IPS-18a (cell line): ENCODE results near the gene RYR3.

Source experiments
- H3K27ac ChIP-seq: one replicate; pipeline ENCODE4 v1.5.1; 2013; ENCODE audit warnings: low read length
- H3K27me3 ChIP-seq: one replicate; pipeline ENCODE4 v1.6.1; 2013; ENCODE audit warnings: mild to moderate bottlenecking, low read length; ENCODE audit not compliant: control insufficient read depth, insufficient read depth
- H3K36me3 ChIP-seq: one replicate; pipeline ENCODE4 v1.6.1; 2013; ENCODE audit warnings: low read depth, low read length; ENCODE audit not compliant: control insufficient read depth
- H3K4me1 ChIP-seq: one replicate; pipeline ENCODE4 v1.6.1; 2013; ENCODE audit warnings: low read depth, low read length; ENCODE audit not compliant: control insufficient read depth
- H3K4me3 ChIP-seq: one replicate; pipeline ENCODE4 v1.5.1; 2013; ENCODE audit warnings: low read length
- H3K9ac ChIP-seq: one replicate; pipeline ENCODE4 v1.6.1; 2013; ENCODE audit warnings: mild to moderate bottlenecking, low read length, moderate library complexity
- H3K9me3 ChIP-seq: one replicate; pipeline ENCODE4 v1.6.1; 2013; ENCODE audit warnings: low read depth, low read length; ENCODE audit not compliant: control insufficient read depth

The RYR3 gene

GRCh38 chr15:33454346-33454745 lies 143.6 kb downstream of the RYR3 start:
- Histone ChIP-seq H3K36me3 (no peaks in the 10 kb centered on the region), H3K9me3 (no peaks in the 10 kb centered on the region), H3K9ac (no peak overlapping the region), H3K4me3 (no peak overlapping the region), H3K27ac (no peak overlapping the region), H3K27me3 (no peaks in the 10 kb centered on the region), H3K4me1 (peaks cover 6% of the 10 kb centered on the region)

DNA sequence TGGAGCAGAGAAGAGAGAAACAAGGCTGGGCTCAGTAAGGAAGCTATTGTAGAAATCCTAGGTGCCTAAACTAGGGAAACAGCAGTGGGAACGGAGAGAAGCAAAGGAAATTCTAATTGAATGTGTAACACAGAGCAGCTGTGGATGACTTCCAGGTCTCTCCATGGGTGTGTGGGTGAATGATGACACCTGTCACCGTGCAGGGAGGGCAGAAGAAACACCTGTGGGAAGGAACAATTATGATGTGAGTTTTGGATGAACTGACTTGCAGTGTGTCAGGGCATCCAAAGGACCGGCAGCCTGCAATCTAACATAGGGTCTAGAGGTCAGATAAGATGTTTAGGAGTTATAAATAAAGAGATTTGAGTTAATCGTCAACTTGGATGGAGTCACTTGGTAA lies 144.2 kb downstream of the RYR3 start:
- Histone ChIP-seq H3K9ac (no peak overlapping the region), H3K36me3 (no peaks in the 10 kb centered on the region), H3K4me1 (peaks cover 6% of the 10 kb centered on the region), H3K9me3 (no peaks in the 10 kb centered on the region), H3K27me3 (no peaks in the 10 kb centered on the region), H3K27ac (no peak overlapping the region), H3K4me3 (no peak overlapping the region)

DNA sequence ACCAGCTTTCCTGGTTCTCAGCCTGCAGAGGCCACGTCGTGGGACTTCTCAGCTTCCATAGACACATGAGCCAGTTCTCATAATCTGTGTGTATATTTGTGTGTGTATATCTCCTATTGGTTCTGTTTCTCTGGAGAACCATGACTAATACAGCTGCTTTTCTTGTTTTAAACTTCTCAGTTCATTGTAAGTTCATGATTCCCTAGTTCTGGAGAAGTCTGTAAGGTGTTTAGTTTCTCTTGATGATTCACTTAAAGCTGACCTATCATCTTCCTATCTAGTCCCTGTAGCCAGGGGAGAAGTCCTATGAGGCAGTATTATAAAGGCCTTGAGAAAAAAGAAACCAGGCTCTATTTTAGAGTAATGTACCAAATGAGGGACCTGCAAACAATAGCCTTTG lies 147.7 kb downstream of the RYR3 start:
- Histone ChIP-seq H3K4me3 (no peak overlapping the region), H3K9me3 (no peaks in the 10 kb centered on the region), H3K27me3 (no peaks in the 10 kb centered on the region), H3K27ac (no peak overlapping the region), H3K9ac (no peak overlapping the region), H3K4me1 (peaks cover 6% of the 10 kb centered on the region), H3K36me3 (no peaks in the 10 kb centered on the region)

DNA sequence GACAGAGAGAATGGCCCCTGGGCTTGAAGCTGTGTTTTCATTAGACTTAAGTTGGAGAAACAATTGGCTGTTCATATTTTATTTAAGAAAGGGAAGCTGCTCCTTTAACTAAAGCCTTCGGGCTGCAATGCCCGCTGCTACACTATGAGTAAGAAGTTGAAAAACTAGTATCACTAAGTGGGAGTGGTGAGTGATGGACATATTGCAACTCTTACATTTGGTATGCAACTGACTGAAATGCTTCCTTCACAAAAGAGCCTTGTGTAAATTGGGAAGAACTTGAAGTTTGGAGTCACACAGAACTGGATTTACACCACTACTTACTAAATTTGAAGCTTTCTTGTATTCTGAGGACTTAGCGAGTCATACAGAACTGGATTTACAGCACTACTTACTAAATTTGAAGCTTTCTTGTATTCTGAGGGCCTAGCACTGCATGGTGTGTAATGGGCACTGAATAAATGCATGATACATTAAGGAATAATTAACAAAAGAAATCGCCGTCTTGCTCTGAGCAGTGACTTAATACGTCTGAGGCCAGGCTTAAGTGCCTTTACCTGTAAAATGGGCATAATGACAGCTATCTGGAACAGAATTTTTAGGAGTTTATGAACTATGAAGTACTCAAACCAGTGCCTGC lies 149.5 kb downstream of the RYR3 start:
- Histone ChIP-seq H3K27me3 (no peaks in the 10 kb centered on the region), H3K4me1 (peaks cover 6% of the 10 kb centered on the region), H3K27ac (no peak overlapping the region), H3K9me3 (no peaks in the 10 kb centered on the region), H3K9ac (no peak overlapping the region), H3K4me3 (no peak overlapping the region), H3K36me3 (no peaks in the 10 kb centered on the region)

DNA sequence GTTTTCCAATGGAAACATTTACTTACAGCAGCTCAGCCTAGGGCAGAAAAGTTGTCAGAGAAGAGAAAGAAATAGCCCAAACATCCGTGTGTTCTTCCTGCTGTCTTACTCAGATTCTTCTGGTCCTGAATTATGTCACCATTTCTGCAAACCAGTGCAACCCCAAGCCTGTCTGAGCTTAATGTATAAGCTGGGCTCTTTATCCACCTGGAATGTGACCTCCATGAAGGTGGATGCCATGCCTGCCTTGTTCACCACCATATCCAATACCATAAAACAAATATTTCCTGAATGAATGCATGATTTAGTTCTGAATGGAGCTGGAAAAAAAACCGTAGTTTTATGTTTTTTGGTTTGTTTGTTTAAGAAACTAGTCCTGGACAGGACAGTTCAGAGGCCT lies 150.9 kb downstream of the RYR3 start:
- H3K27me3 ChIP-seq: no peaks in the 10 kb centered on the region
- H3K36me3 ChIP-seq: no peaks in the 10 kb centered on the region
- H3K9me3 ChIP-seq: no peaks in the 10 kb centered on the region
- no peak overlapping the region for H3K27ac ChIP-seq
- no peak overlapping the region for H3K4me3 ChIP-seq
- H3K9ac ChIP-seq: no peak overlapping the region
- peaks cover under 1% of the 10 kb centered on the region for H3K4me1 ChIP-seq

GRCh38 chr15:33467146-33467815 lies 156.5 kb downstream of the RYR3 start:
- Histone ChIP-seq H3K4me1 (peaks cover 12% of the 10 kb centered on the region), H3K4me3 (no peak overlapping the region), H3K9me3 (no peaks in the 10 kb centered on the region), H3K27ac (no peak overlapping the region), H3K27me3 (no peaks in the 10 kb centered on the region), H3K36me3 (no peaks in the 10 kb centered on the region), H3K9ac (no peak overlapping the region)

DNA sequence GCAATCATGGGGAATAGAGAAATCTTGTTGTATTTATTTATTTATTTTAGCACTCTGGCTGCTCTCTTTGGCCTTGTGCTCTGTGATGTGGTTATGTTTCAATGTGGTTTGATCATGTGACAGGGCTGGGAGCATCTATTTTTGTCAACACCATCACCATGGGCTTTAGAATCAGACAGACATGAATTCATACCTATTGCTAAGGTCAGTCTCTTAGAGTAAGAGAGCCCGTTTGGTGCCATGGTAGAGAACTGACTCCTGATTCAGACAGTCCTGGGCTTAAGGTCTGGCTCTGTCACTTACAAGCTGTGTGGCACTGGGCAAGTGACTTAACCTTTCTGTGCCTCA lies 157.0 kb downstream of the RYR3 start:
- no peak overlapping the region for H3K27ac ChIP-seq
- peaks cover 12% of the 10 kb centered on the region for H3K4me1 ChIP-seq
- no peaks in the 10 kb centered on the region for H3K9me3 ChIP-seq
- H3K4me3 ChIP-seq: no peak overlapping the region
- H3K27me3 ChIP-seq: no peaks in the 10 kb centered on the region
- H3K9ac ChIP-seq: no peak overlapping the region
- no peaks in the 10 kb centered on the region for H3K36me3 ChIP-seq

- Histone ChIP-seq H3K9ac (no peak overlapping the region), H3K4me3 (no peak overlapping the region), H3K27me3 (no peaks in the 10 kb centered on the region), H3K9me3 (no peaks in the 10 kb centered on the region), H3K36me3 (no peaks in the 10 kb centered on the region), H3K27ac (no peak overlapping the region), H3K4me1 (peaks cover 12% of the 10 kb centered on the region)
Observed at GRCh38 chr15:33468740-33469139, 158.0 kb downstream of the RYR3 start.

DNA sequence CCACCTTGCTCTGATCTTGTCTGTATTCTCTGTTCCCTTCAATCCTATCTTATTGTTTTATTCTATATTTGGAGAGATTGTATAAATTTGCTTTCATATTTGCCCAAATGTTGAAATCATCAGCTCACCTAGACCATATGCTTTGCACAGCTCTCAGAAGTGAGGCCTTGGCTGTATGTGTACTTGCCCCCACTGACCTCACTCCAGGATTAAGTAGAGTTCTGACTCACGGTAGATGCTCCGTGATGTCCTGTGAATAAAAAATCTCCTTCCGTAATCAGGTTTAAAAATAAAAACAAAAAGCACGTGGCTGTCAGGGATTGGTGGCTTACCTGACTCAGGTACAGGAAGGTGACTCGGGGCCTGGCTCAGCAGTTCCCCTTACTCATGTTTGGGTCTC lies 162.2 kb downstream of the RYR3 start:
- Histone ChIP-seq H3K4me1 (peaks cover 12% of the 10 kb centered on the region), H3K27me3 (no peaks in the 10 kb centered on the region), H3K4me3 (no peak overlapping the region), H3K27ac (no peak overlapping the region), H3K9ac (no peak overlapping the region), H3K9me3 (peaks cover 3% of the 10 kb centered on the region), H3K36me3 (no peaks in the 10 kb centered on the region)

GRCh38 chr15:33473714-33474113 lies 162.9 kb downstream of the RYR3 start:
- no peak overlapping the region for H3K9ac ChIP-seq
- H3K9me3 ChIP-seq: peaks cover 3% of the 10 kb centered on the region
- no peak overlapping the region for H3K4me3 ChIP-seq
- H3K27ac ChIP-seq: no peak overlapping the region
- no peaks in the 10 kb centered on the region for H3K27me3 ChIP-seq
- H3K36me3 ChIP-seq: no peaks in the 10 kb centered on the region
- peaks cover 7% of the 10 kb centered on the region for H3K4me1 ChIP-seq

GRCh38 chr15:33476076-33476475 lies 165.3 kb downstream of the RYR3 start:
- peaks cover 3% of the 10 kb centered on the region for H3K9me3 ChIP-seq
- H3K4me3 ChIP-seq: no peak overlapping the region
- no peaks in the 10 kb centered on the region for H3K36me3 ChIP-seq
- no peak overlapping the region for H3K9ac ChIP-seq
- no peaks in the 10 kb centered on the region for H3K4me1 ChIP-seq
- no peak overlapping the region for H3K27ac ChIP-seq
- H3K27me3 ChIP-seq: no peaks in the 10 kb centered on the region

DNA sequence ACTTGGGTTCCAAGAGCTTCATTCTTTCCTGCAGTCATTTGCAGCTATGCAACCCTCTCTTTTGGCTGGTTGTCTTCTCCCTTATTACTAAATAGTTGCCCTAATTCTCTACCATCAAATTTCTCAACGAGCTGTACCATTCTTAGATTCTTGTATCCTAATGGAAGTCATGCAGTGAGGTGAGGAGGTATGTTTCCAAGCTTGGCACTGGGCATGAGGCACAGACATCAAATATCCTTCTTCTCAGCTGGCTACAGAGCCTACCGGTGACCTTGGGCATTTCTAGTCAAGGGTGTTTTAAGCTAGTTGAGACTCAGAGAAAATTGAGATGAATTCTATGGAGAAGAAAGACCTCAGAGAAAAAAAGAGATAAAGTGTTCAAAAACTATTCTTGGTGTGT lies 166.1 kb downstream of the RYR3 start:
- Histone ChIP-seq H3K36me3 (no peaks in the 10 kb centered on the region), H3K27me3 (no peaks in the 10 kb centered on the region), H3K27ac (no peak overlapping the region), H3K4me3 (no peak overlapping the region), H3K9me3 (peaks cover 3% of the 10 kb centered on the region), H3K4me1 (no peaks in the 10 kb centered on the region), H3K9ac (no peak overlapping the region)
